K562 (cell line): ENCODE data around the gene HOXB8. TPM values are rescaled to one million over a fixed set of nuclear protein-coding genes. Genes with fewer than 3 reads are reported as not detected.

Experiments used
- ATAC-seq: fragments of 200-7000 bp; cut with Tn5 transposase; 3 replicates; pipeline ENCODE4 v1.9.1; 2020; ENCODE audit warnings: moderate library complexity
- BruUV-seq: library from RNA; stranded (reverse); fragments of 400-500 nt; replicated peaks from 2 replicates; lab custom pipeline; 2021; lab: Mats Ljungman, UMichigan
- CTCF ChIA-PET: fragments of 300-600 bp; formaldehyde crosslinking; extraction: SDS; loops from one replicate; lab custom pipeline; 2021; ENCODE audit warnings: low intra/inter-chr PET ratio; lab: Yijun Ruan, JAX
- POLR2A ChIA-PET: fragments of 300-600, 350-650 bp; sonication (Branson Sonifier 250); formaldehyde crosslinking; extraction: SDS; loops from one replicate; lab custom pipeline; 2021; ENCODE audit warnings: antibody characterized with exemption, inconsistent platforms; lab: Yijun Ruan, JAX
- DNase-seq, 4 experiments: peaks; one replicate each; pipeline versions ENCODE4 v3.0.0 to v3.0.0-alpha.2; 2011 to 2018; ENCODE audit warnings: low spot score in 3 of 4, mixed read lengths in 3 of 4; ENCODE audit errors: extremely low read depth in 1 of 4
- FAIRE-seq: peaks from 2 replicates; lab custom pipeline; 2011; peaks lifted over from hg19 to GRCh38; lab: Jason Lieb, UNC
- H2AFZ ChIP-seq: 2 replicates; pipeline ENCODE4 v1.6.0; 2011; ENCODE audit warnings: low read depth, low read length, control low read depth, inconsistent platforms
- H3K27ac ChIP-seq: fragments of 200-600 bp; 3 replicates; pipeline ENCODE4 v1.8.0; 2011; ENCODE audit warnings: low read depth, mild to moderate bottlenecking, control low read depth, inconsistent platforms, low read length, moderate library complexity, mixed read lengths; ENCODE audit errors: extremely low read depth
- H3K27me3 ChIP-seq, 2 experiments: fragments of 300-600 bp in 1 of 2; 2 replicates in 1 of 2; 3 replicates in 1 of 2; pipeline versions ENCODE4 v1.6.0 to v1.8.0; 2011; ENCODE audit warnings: inconsistent platforms in 2 of 2, low read length in 2 of 2, mild to moderate bottlenecking in 1 of 2, mixed read lengths in 1 of 2, moderate library complexity in 1 of 2; ENCODE audit not compliant: control insufficient read depth in 2 of 2, insufficient read depth in 2 of 2
- H3K36me3 ChIP-seq: fragments of 300-600 bp; 3 replicates; pipeline ENCODE4 v1.8.0; 2011; ENCODE audit warnings: mild to moderate bottlenecking, low read length, inconsistent platforms; ENCODE audit not compliant: control insufficient read depth, insufficient read depth
- H3K4me1 ChIP-seq, 2 experiments: fragments of 200-600 bp in 1 of 2; replicated peaks in 1 of 2; 2 replicates in 1 of 2; 3 replicates in 1 of 2; pipeline versions ENCODE4 v1.5.1 to v1.8.0; 2011; ENCODE audit warnings: inconsistent platforms in 2 of 2, low read length in 2 of 2, mild to moderate bottlenecking in 1 of 2, mixed read lengths in 1 of 2, moderate library complexity in 1 of 2; ENCODE audit not compliant: control insufficient read depth in 2 of 2, insufficient read depth in 2 of 2
- H3K4me2 ChIP-seq: 2 replicates; pipeline ENCODE4 v1.6.1; 2011; ENCODE audit warnings: low read length, control low read depth, inconsistent platforms, mixed read lengths; ENCODE audit not compliant: insufficient read depth
- H3K4me3 ChIP-seq: fragments of 200-600 bp; sonication (generic), shearing (Covaris generic); 2 replicates; pipeline ENCODE4 v1.5.1; 2016; ENCODE audit warnings: control low read depth, inconsistent platforms
- H3K79me2 ChIP-seq: fragments of 200-600 bp; 3 replicates; pipeline ENCODE4 v1.8.0; 2011; ENCODE audit warnings: low read length, inconsistent platforms; ENCODE audit not compliant: control insufficient read depth, insufficient read depth
- H3K9ac ChIP-seq, 2 experiments: 2 replicates each; pipeline versions ENCODE4 v1.6.0 to v1.6.1; 2011; ENCODE audit warnings: low read depth in 2 of 2, low read length in 2 of 2, control low read depth in 1 of 2, inconsistent platforms in 1 of 2, mild to moderate bottlenecking in 1 of 2, mixed read lengths in 1 of 2; ENCODE audit not compliant: insufficient read depth in 1 of 2
- H3K9me1 ChIP-seq: one replicate; pipeline ENCODE4 v1.6.0; 2011; ENCODE audit warnings: inconsistent platforms, mild to moderate bottlenecking, low read length, moderate library complexity; ENCODE audit not compliant: control insufficient read depth, insufficient read depth
- H3K9me3 ChIP-seq: replicated peaks from 2 replicates; pipeline ENCODE4 v1.5.1; 2011; ENCODE audit warnings: low read depth, low read length, inconsistent platforms; ENCODE audit not compliant: control insufficient read depth, insufficient read depth
- H4K20me1 ChIP-seq: replicated peaks from 2 replicates; pipeline ENCODE4 v1.6.1; 2011; ENCODE audit warnings: low read length, inconsistent platforms, mixed read lengths; ENCODE audit not compliant: control insufficient read depth, insufficient read depth
- EGR1 ChIP-seq: fragments of 450-650 bp; conservative IDR thresholded peaks from 2 replicates; pipeline ENCODE4 v1.6.1; 2017; ENCODE audit warnings: mild to moderate bottlenecking
- FOXO4 ChIP-seq: fragments of 450-650 bp; formaldehyde crosslinking; IDR thresholded peaks from 2 replicates; pipeline ENCODE4 v1.4.0; 2020; ENCODE audit warnings: mild to moderate bottlenecking, moderate library complexity
- KAT2B ChIP-seq: IDR thresholded peaks from one replicate; pipeline ENCODE4 v1.6.1; 2012; ENCODE audit warnings: low read depth, mild to moderate bottlenecking, control low read depth, inconsistent platforms, low read length, moderate library complexity
- MAX ChIP-seq: sonication (generic); formaldehyde crosslinking; IDR thresholded peaks from 2 replicates; pipeline ENCODE4 v1.9.0; 2022; ENCODE audit warnings: mild to moderate bottlenecking, missing genetic modification reagents
- MTA3 ChIP-seq: fragments of 450-650 bp; formaldehyde crosslinking; IDR thresholded peaks from 2 replicates; pipeline ENCODE4 v1.6.1; 2017; ENCODE audit warnings: mild to moderate bottlenecking, borderline replicate concordance
- NCOA6 ChIP-seq: fragments of 450-650 bp; IDR thresholded peaks from 2 replicates; pipeline ENCODE4 v1.6.1; 2017; ENCODE audit warnings: mild to moderate bottlenecking
- NFATC3 ChIP-seq: fragments of 450-650 bp; IDR thresholded peaks from 2 replicates; pipeline ENCODE4 v1.6.1; 2017; ENCODE audit warnings: mild to moderate bottlenecking
- NUFIP1 ChIP-seq: fragments of 450-650 bp; IDR thresholded peaks from 2 replicates; pipeline ENCODE4 v1.6.1; 2018; ENCODE audit not compliant: partially characterized antibody
- PHB ChIP-seq: fragments of 250-450 bp; sonication (Bioruptor Pico); IDR thresholded peaks from 2 replicates; pipeline ENCODE4 v1.5.0; 2021
- RBM22 ChIP-seq: fragments of 200-400 bp; formaldehyde crosslinking; IDR thresholded peaks from 2 replicates; pipeline ENCODE4 v1.6.1; 2018; ENCODE audit warnings: low read length, low read depth; ENCODE audit not compliant: poor library complexity, severe bottlenecking
- TEAD1 ChIP-seq, 2 experiments: fragments of 450-650 bp in 1 of 2; sonication (generic) in 1 of 2; formaldehyde crosslinking; IDR thresholded peaks; 2 replicates each; pipeline versions ENCODE4 v1.4.0 to v1.8.0; 2020 to 2022; ENCODE audit warnings: mild to moderate bottlenecking in 2 of 2, missing genetic modification reagents in 1 of 2
- ZNF551 ChIP-seq: fragments of 250-450 bp; sonication (Bioruptor Pico); IDR thresholded peaks from 2 replicates; pipeline ENCODE4 v1.5.0; 2021; ENCODE audit warnings: mild to moderate bottlenecking, moderate library complexity
- ZNF668 ChIP-seq: fragments of 250-450 bp; sonication (Bioruptor Pico); IDR thresholded peaks from 2 replicates; pipeline ENCODE4 v1.8.0; 2022; ENCODE audit warnings: mild to moderate bottlenecking, inconsistent platforms
- ZNF77 ChIP-seq: fragments of 250-450 bp; sonication (Bioruptor Pico); IDR thresholded peaks from 2 replicates; pipeline ENCODE4 v1.5.0; 2020
- WGBS: fragments of 100-300 bp; shearing (Covaris generic); methylation state at CpG from one replicate; pipeline ENCODE4 v1.1.6; 2016; ENCODE audit warnings: low coverage, mixed read lengths; ENCODE audit not compliant: insufficient coverage; ENCODE audit errors: missing lambda C conversion rate; 5-methylcytosine and 5-hydroxymethylcytosine counted together
- in situ Hi-C: fragments of 300-500 bp; cut with MboI; formaldehyde crosslinking; loops from 4 replicates; pipeline ENCODE4 v1.15.0; 2018; ENCODE audit warnings: inconsistent platforms, mixed read lengths
- intact Hi-C: fragments of 100-400 bp; cut with micrococcal nuclease; formaldehyde crosslinking; loops from 2 replicates; pipeline ENCODE4 v1.14.2; 2022
- polyA plus RNA-seq, 8 experiments: library from polyadenylated mRNA; depleted of rRNA in 4 of 8; stranded (reverse) in 5 of 8; unstranded in 3 of 8; fragments of >200 nt; fragmentation: Nextera tagmentation in 2 of 8; fragmentation: Illumina TruSeq in 1 of 8; extraction: Ambion mirVana in 2 of 8; extraction: Trizol in 1 of 8; gene quantifications; 2 replicates each; pipeline versions ENCODE4 v1.2.1 to v1.2.3, GENCODE V29; 2011 to 2014; ENCODE audit warnings: inconsistent platforms in 1 of 8, missing spikeins in 1 of 8
- total RNA-seq, 7 experiments: library from RNA; depleted of rRNA in 6 of 7; stranded (reverse); fragments of >200 nt in 6 of 7; fragmentation: Illumina TruSeq in 2 of 7; extraction: Trizol in 2 of 7; gene quantifications; 2 replicates each; pipeline versions ENCODE4 v1.2.1 to v1.2.3, GENCODE V29; 2011 to 2021; ENCODE audit warnings: low replicate concordance in 1 of 7

HOXB8 gene
- total and polyA plus RNA-seq, 9 of the 15 experiments (the other 6 are each of a cell fraction or from before 2014, with no cell fraction given), result 0.52 to 23.8 (median 3.6) TPM

GRCh38 chr17:48566717-48567116 lies 48.4 kb downstream of the HOXB8 start:
- TF ChIP-seq MAX (CRISPR knock-in tag), result no peak
- TF ChIP-seq FOXO4 (CRISPR knock-in tag), result no peak
- no peak for TF ChIP-seq TEAD1 (CRISPR knock-in tag; IDR thresholded peaks at IDR 0.05)
- TF ChIP-seq ZNF551 (CRISPR knock-in tag), result no peak
- no peak for TF ChIP-seq PHB (CRISPR knock-in tag)
- TF ChIP-seq KAT2B, result no peak
- no peak for TF ChIP-seq ZNF77 (CRISPR knock-in tag)
- TF ChIP-seq EGR1, result no peak
- no peak for TF ChIP-seq NCOA6
- TF ChIP-seq ZNF668 (CRISPR knock-in tag), result no peak
- TF ChIP-seq NFATC3, result no peak
- TF ChIP-seq RBM22, result no peak
- no peak for TF ChIP-seq MTA3
- no peak for TF ChIP-seq NUFIP1
- ATAC-seq (no peak), DNase-seq (no peak), FAIRE-seq (no peak)
- no TSS peak for BruUV-seq
- Histone ChIP-seq H3K27me3 (no peaks in the 10 kb centered on the region), H3K9me1 (peaks cover 6% of the 10 kb centered on the region), H2AFZ (no peak overlapping the region), H4K20me1 (no peaks in the 10 kb centered on the region; the same call in 1 of the 2 replicates), H3K9ac (peak overlapping the region in 1 of 2 experiments; percentile 54; a peak in 1 of 4 replicates), H3K79me2 (peaks cover 59% of the 10 kb centered on the region), H3K4me3 (no peak overlapping the region), H3K4me1 (peaks cover 25 to 30% of the 10 kb centered on the region in 2 experiments), H3K4me2 (no peak overlapping the region), H3K9me3 (no peaks in the 10 kb centered on the region), H3K36me3 (peaks cover 95% of the 10 kb centered on the region; the same call in 2 of the 3 replicates), H3K27ac (no peak overlapping the region)
- in situ Hi-C loops, result no loop called here
- CTCF ChIA-PET, result no interaction called here
- intact Hi-C loops, result no loop called here
- 67% methylated on average over 2 of the region's 2 CpGs for WGBS
- POLR2A ChIA-PET, result interaction anchor here (0.6 to 3.9 kb wide), 2 partner anchors 10 to 1222 kb away, joined by 3 to 21 read pairs; no protein-coding TSS in a partner anchor
